Tibial nerve (tissue), 3 donors: ENCODE results near the gene CBX5.

Source experiments
- POLR2A ChIP-seq, 2 donors: fragments of 450-650 bp; IDR thresholded peaks; one replicate each; pipeline ENCODE4 v1.6.1; 2017; ENCODE audit warnings: antibody characterized with exemption in 2 of 2, mild to moderate bottlenecking in 2 of 2, moderate library complexity in 2 of 2
- TF ChIP-seq, protein P1 (sequence below), 5 experiments: fragments of 200-600 bp in 3 of 5; fragments of 450-650 bp in 2 of 5; sonication (generic) in 3 of 5; IDR thresholded peaks; one replicate each; pipeline ENCODE4 v1.5.1; 2016 to 2019; ENCODE audit warnings: antibody characterized with exemption in 5 of 5, mild to moderate bottlenecking in 3 of 5, moderate library complexity in 2 of 5

DNA sequence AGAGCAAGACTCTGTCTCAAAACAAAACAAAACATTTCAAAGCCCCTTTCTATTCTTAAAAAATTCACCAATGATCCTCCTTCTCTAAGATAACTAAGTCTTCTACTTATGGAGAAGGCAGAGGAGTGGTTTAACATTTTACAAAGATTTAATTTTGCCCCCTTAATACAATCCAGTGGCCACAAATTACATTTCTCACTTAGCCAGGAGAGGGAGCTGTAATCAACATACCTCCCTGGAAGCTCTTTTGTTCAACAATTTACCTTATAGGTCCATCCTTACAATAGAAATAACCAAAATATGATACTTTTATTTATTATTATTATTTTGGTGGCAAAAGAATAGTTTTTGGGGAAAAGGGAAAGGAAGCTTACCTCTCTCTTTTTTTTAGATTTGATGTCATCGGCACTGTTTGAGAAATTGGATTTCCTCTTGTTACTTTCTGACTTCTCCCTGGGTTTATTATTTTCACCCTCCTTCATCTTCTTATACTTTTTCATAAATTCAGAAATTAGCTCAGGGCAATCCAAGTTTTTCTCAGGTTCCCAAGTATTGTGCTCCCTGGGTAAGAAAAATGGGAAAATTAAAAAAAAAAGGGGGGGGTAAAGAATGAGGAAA, 28.1 kb downstream of the CBX5 start:
- TF ChIP-seq, protein P1, sequence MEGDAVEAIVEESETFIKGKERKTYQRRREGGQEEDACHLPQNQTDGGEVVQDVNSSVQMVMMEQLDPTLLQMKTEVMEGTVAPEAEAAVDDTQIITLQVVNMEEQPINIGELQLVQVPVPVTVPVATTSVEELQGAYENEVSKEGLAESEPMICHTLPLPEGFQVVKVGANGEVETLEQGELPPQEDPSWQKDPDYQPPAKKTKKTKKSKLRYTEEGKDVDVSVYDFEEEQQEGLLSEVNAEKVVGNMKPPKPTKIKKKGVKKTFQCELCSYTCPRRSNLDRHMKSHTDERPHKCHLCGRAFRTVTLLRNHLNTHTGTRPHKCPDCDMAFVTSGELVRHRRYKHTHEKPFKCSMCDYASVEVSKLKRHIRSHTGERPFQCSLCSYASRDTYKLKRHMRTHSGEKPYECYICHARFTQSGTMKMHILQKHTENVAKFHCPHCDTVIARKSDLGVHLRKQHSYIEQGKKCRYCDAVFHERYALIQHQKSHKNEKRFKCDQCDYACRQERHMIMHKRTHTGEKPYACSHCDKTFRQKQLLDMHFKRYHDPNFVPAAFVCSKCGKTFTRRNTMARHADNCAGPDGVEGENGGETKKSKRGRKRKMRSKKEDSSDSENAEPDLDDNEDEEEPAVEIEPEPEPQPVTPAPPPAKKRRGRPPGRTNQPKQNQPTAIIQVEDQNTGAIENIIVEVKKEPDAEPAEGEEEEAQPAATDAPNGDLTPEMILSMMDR (IDR thresholded peaks at IDR 0.05), result peak; percentile 45 to 64 (median 48)
- peak in 1 of 2 donors; percentile 10 for TF ChIP-seq POLR2A (IDR thresholded peaks at IDR 0.05)
